Measurements from ENCODE around the gene TSHZ2. TPM values are rescaled to one million over a fixed set of nuclear protein-coding genes. Genes with fewer than 3 reads are reported as not detected.

Gene TSHZ2
- total RNA-seq, 4 donors from 2014 or later, result 1.9 to 12.9 (median 5.0) TPM

GRCh38 chr20:52924411-52925271 is 47.5 kb upstream of the TSHZ2 start:
- intact Hi-C loops (cut with DNase I; ENCODE audit: low total_unique reads) (loop anchor here (5.0 kb wide), 1 partner anchor 1418 kb away; no protein-coding TSS in a partner anchor), in situ Hi-C loops (cut with MboI; ENCODE audit: low pct_ligation_motif_present in 1 of 4, low pct_unique_long_range_greater_than_20kb in 1 of 4, low sequenced_read_pairs in 3 of 4) (no loop called here)
- no peaks in the 10 kb centered on the region for H3K27me3 ChIP-seq
- no peak overlapping the region for H3K27ac ChIP-seq
- TF ChIP-seq, protein P1, sequence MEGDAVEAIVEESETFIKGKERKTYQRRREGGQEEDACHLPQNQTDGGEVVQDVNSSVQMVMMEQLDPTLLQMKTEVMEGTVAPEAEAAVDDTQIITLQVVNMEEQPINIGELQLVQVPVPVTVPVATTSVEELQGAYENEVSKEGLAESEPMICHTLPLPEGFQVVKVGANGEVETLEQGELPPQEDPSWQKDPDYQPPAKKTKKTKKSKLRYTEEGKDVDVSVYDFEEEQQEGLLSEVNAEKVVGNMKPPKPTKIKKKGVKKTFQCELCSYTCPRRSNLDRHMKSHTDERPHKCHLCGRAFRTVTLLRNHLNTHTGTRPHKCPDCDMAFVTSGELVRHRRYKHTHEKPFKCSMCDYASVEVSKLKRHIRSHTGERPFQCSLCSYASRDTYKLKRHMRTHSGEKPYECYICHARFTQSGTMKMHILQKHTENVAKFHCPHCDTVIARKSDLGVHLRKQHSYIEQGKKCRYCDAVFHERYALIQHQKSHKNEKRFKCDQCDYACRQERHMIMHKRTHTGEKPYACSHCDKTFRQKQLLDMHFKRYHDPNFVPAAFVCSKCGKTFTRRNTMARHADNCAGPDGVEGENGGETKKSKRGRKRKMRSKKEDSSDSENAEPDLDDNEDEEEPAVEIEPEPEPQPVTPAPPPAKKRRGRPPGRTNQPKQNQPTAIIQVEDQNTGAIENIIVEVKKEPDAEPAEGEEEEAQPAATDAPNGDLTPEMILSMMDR (IDR thresholded peaks at IDR 0.05), result no peak
- TF ChIP-seq POLR2AphosphoS5 (IDR thresholded peaks at IDR 0.05) (no peak), POLR2A (IDR thresholded peaks at IDR 0.05) (no peak), EP300 (IDR thresholded peaks at IDR 0.05; ENCODE audit: low read depth) (no peak)
- WGBS, 2 donors (ENCODE audit: low coverage in 1 of 2), result 73 to 80% methylated on average over 6 to 9 of the region's 9 CpGs
- no peaks in the 10 kb centered on the region for H3K4me1 ChIP-seq
- H3K4me3 ChIP-seq, result no peak overlapping the region
- DNase-seq, result no peak
- H3K9me3 ChIP-seq, result no peaks in the 10 kb centered on the region
- H3K36me3 ChIP-seq, result no peaks in the 10 kb centered on the region

GRCh38 chr20:52926505-52926904 is 45.7 kb upstream of the TSHZ2 start:
- Histone ChIP-seq H3K4me3 (no peak overlapping the region), H3K27me3 (no peaks in the 10 kb centered on the region), H3K27ac (no peak overlapping the region), H3K36me3 (no peaks in the 10 kb centered on the region), H3K4me1 (no peaks in the 10 kb centered on the region), H3K9me3 (no peaks in the 10 kb centered on the region)
- no peak for TF ChIP-seq POLR2A (IDR thresholded peaks at IDR 0.05)
- no peak for TF ChIP-seq POLR2AphosphoS5 (IDR thresholded peaks at IDR 0.05)
- TF ChIP-seq, protein P1 (IDR thresholded peaks at IDR 0.05), result no peak
- TF ChIP-seq EP300 (IDR thresholded peaks at IDR 0.05; ENCODE audit: low read depth), result no peak
- intact Hi-C loops (cut with DNase I; ENCODE audit: low total_unique reads), result no loop called here
- no peak for DNase-seq
- in situ Hi-C loops (cut with MboI; ENCODE audit: low pct_ligation_motif_present in 1 of 4, low pct_unique_long_range_greater_than_20kb in 1 of 4, low sequenced_read_pairs in 3 of 4), result no loop called here
- 30 to 46% methylated on average over 1 of the region's 1 CpG for WGBS, 2 donors (ENCODE audit: low coverage in 1 of 2)

DNA sequence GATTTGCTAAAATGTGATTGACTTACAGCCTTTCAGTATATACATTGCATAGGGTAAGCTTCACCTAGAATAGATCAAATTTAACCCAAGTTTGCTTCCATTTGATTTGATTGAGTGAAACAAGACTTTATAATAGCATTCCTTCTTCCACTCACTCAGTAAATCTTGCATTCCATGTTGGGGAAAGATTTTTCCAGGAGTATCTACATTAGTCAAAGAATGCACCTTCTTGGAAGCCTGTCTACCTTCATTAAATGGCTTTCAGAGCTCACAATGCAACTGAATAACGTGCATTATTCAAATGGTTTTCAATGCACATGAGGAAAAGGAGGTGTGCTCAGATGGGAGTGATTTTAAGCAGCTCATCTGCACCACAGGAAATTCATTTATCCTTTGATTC is 38.3 kb upstream of the TSHZ2 start:
- in situ Hi-C loops (cut with MboI; ENCODE audit: low pct_ligation_motif_present in 1 of 4, low pct_unique_long_range_greater_than_20kb in 1 of 4, low sequenced_read_pairs in 3 of 4), result no loop called here
- intact Hi-C loops (cut with DNase I; ENCODE audit: low total_unique reads), result no loop called here
- no peaks in the 10 kb centered on the region for H3K27me3 ChIP-seq
- no peak overlapping the region for H3K27ac ChIP-seq
- H3K4me1 ChIP-seq, result no peaks in the 10 kb centered on the region
- no peak overlapping the region for H3K4me3 ChIP-seq
- no peaks in the 10 kb centered on the region for H3K9me3 ChIP-seq
- WGBS, 2 donors (ENCODE audit: low coverage in 1 of 2), result 49 to 50% methylated on average over 1 of the region's 1 CpG
- H3K36me3 ChIP-seq, result no peaks in the 10 kb centered on the region
- TF ChIP-seq, protein P1 (IDR thresholded peaks at IDR 0.05), result no peak
- TF ChIP-seq POLR2A (IDR thresholded peaks at IDR 0.05) (no peak), EP300 (IDR thresholded peaks at IDR 0.05; ENCODE audit: low read depth) (no peak), POLR2AphosphoS5 (IDR thresholded peaks at IDR 0.05) (no peak)
- DNase-seq, result no peak

DNA sequence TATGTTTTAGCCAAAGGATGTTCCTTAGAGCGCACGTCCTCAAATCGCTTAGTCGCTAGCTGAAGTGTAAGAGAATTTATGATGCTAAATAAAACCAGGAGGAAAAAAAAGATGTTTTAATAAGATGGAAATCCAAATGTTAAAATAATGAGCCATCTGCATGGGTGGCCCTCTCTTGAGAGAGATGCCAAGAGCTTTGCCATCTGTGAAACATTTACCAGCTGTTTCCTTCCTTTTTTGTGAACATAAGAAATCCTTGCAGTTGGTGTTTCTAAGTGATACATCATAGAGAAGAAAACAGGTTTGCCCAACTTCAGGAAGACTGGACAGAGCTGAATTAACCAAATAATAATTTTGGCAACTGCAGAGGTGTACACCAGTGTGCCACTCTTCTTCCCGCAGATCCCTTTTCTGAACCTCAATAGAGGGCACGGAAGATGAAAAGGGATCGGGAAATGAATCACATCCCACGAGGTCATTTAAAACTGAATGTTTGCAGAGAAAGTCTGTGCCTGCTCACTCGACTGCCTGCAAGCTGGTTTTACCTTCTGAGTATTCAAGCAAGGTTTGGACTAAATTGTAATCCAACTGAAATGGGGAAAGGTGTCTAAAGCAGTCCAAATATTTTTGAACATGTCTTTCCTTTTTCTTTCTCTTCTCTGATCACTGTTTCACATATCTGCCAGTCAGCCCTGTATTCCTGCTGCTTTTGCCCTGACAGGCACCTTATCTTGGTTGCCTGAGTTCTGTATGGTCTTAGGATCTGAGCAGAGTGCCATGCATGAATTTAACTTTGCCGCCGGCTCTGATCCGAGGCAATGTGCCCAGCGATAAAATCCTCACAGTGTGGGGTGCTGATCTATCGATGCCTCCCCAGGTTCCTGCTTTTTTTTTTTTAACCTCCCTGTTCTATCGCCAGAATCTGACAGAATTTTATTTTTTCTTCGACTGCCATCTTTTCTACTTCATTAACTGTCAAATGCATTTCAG is 35.5 kb upstream of the TSHZ2 start:
- Histone ChIP-seq H3K36me3 (no peaks in the 10 kb centered on the region), H3K27me3 (no peaks in the 10 kb centered on the region), H3K4me3 (no peak overlapping the region), H3K4me1 (no peaks in the 10 kb centered on the region), H3K27ac (no peak overlapping the region), H3K9me3 (no peaks in the 10 kb centered on the region)
- TF ChIP-seq, protein P1 (IDR thresholded peaks at IDR 0.05), result no peak
- TF ChIP-seq POLR2AphosphoS5 (IDR thresholded peaks at IDR 0.05), result no peak
- TF ChIP-seq EP300 (IDR thresholded peaks at IDR 0.05; ENCODE audit: low read depth), result no peak
- no peak for TF ChIP-seq POLR2A (IDR thresholded peaks at IDR 0.05)
- WGBS, 2 donors (ENCODE audit: low coverage in 1 of 2), result 75 to 86% methylated on average over 16 of the region's 16 CpGs
- DNase-seq, result no peak
- intact Hi-C loops (cut with DNase I; ENCODE audit: low total_unique reads), result no loop called here
- in situ Hi-C loops (cut with MboI; ENCODE audit: low pct_ligation_motif_present in 1 of 4, low pct_unique_long_range_greater_than_20kb in 1 of 4, low sequenced_read_pairs in 3 of 4), result no loop called here
